ENCODE data around the gene AKR7A2. TPM values are rescaled to one million over a fixed set of nuclear protein-coding genes. Genes with fewer than 3 reads are reported as not detected.
"Not testable (repeated sequence)": the region's sequence is repeated elsewhere in the genome, so short reads cannot be mapped to it uniquely, and the experiment has no call there.

AKR7A2 gene
- total RNA-seq, 1 donor from 2014 or later = 30.3 TPM

GRCh38 chr1:19289244-19289643, 22.7 kb downstream of the AKR7A2 start:
- peak overlapping the region; percentile 95 for H3K4me2 ChIP-seq (ENCODE audit: low read length)
- H2AFZ ChIP-seq (ENCODE audit: low read depth, low read length) = peak overlapping the region; percentile 84
- H3K4me1 ChIP-seq (ENCODE audit: insufficient read depth, low read length) = no peaks in the 10 kb centered on the region
- DNase-seq (ENCODE audit: low read depth) (no peak), FAIRE-seq (no peak)
- Mint-ChIP-seq H3K4me1 (ENCODE audit: low read depth, unreplicated experiment) (no peaks in the 10 kb centered on the region), H3K27ac (ENCODE audit: unreplicated experiment) (no peak overlapping the region), H3K27me3 (ENCODE audit: low read depth, unreplicated experiment) (peaks cover 19% of the 10 kb centered on the region), H3K9me3 (ENCODE audit: unreplicated experiment) (peaks cover 3% of the 10 kb centered on the region), H3K36me3 (ENCODE audit: low read depth, unreplicated experiment) (peaks cover 11% of the 10 kb centered on the region), H3K4me3 (ENCODE audit: unreplicated experiment) (no peak overlapping the region)
- no peak overlapping the region for H3K9ac ChIP-seq (ENCODE audit: low read length)
- H3K36me3 ChIP-seq (ENCODE audit: insufficient read depth, low read length) = no peaks in the 10 kb centered on the region
- no peaks in the 10 kb centered on the region for H3K79me2 ChIP-seq (ENCODE audit: insufficient read depth, low read length)
- H3K27me3 ChIP-seq (ENCODE audit: insufficient read depth, low read length) = no peaks in the 10 kb centered on the region
- H4K20me1 ChIP-seq (ENCODE audit: insufficient read depth, low read length) = peaks cover 6% of the 10 kb centered on the region
- TF ChIP-seq EZH2 (IDR thresholded peaks at IDR 0.05; ENCODE audit: insufficient read depth, low read length) (no peak), CTCF (IDR thresholded peaks at IDR 0.05; ENCODE audit: insufficient read depth, low read depth, low read length) (no peak)
- H3K9me3 ChIP-seq (ENCODE audit: insufficient read depth, low read depth, low read length) = peaks cover under 1% of the 10 kb centered on the region
- peak overlapping the region; percentile 57 for H3K4me3 ChIP-seq (ENCODE audit: insufficient read depth, low read depth, low read length)
- no peak overlapping the region for H3K27ac ChIP-seq (ENCODE audit: low read depth, low read length)

- H3K36me3 Mint-ChIP-seq (ENCODE audit: low read depth, unreplicated experiment); H3K27ac ChIP-seq (ENCODE audit: low read depth, low read length); FAIRE-seq; H3K9me3 ChIP-seq (ENCODE audit: insufficient read depth, low read depth, low read length); H4K20me1 ChIP-seq (ENCODE audit: insufficient read depth, low read length); H3K36me3 ChIP-seq (ENCODE audit: insufficient read depth, low read length); H3K4me1 ChIP-seq (ENCODE audit: insufficient read depth, low read length); H3K9ac ChIP-seq (ENCODE audit: low read length); H3K27ac Mint-ChIP-seq (ENCODE audit: unreplicated experiment); H3K4me3 Mint-ChIP-seq (ENCODE audit: unreplicated experiment); H3K9me3 Mint-ChIP-seq (ENCODE audit: unreplicated experiment); H3K4me1 Mint-ChIP-seq (ENCODE audit: low read depth, unreplicated experiment); H3K27me3 ChIP-seq (ENCODE audit: insufficient read depth, low read length); H3K79me2 ChIP-seq (ENCODE audit: insufficient read depth, low read length): not testable (repeated sequence)
- DNase-seq (ENCODE audit: low read depth) = peak; percentile 4
- H2AFZ ChIP-seq (ENCODE audit: low read depth, low read length) = peak within 1 kb of the TSS; percentile 84
- H3K4me3 ChIP-seq (ENCODE audit: insufficient read depth, low read depth, low read length) = peak within 1 kb of the TSS; percentile 57
- H3K27me3 Mint-ChIP-seq (ENCODE audit: low read depth, unreplicated experiment) = peaks cover 19% of the 10 kb centered on the region
- H3K4me2 ChIP-seq (ENCODE audit: low read length) = peak within 1 kb of the TSS; percentile 95
Observed at GRCh38 chr1:19288324-19289241, 23.4 kb downstream of the AKR7A2 start, which contains the start of gene AKR7A3. TSS of gene AKR7A3 (minus strand) at chr1:19288770. CDS start at chr1:19288709, 61 bp downstream.

- Histone ChIP-seq H3K27ac (ENCODE audit: low read depth, low read length) (no peak overlapping the region), H3K4me1 (ENCODE audit: insufficient read depth, low read length) (no peaks in the 10 kb centered on the region), H4K20me1 (ENCODE audit: insufficient read depth, low read length) (peaks cover 6% of the 10 kb centered on the region), H3K4me2 (ENCODE audit: low read length) (no peak overlapping the region), H3K36me3 (ENCODE audit: insufficient read depth, low read length) (no peaks in the 10 kb centered on the region), H3K27me3 (ENCODE audit: insufficient read depth, low read length) (no peaks in the 10 kb centered on the region), H3K79me2 (ENCODE audit: insufficient read depth, low read length) (no peaks in the 10 kb centered on the region), H3K9ac (ENCODE audit: low read length) (no peak overlapping the region), H3K4me3 (ENCODE audit: insufficient read depth, low read depth, low read length) (no peak overlapping the region), H3K9me3 (ENCODE audit: insufficient read depth, low read depth, low read length) (no peaks in the 10 kb centered on the region), H2AFZ (ENCODE audit: low read depth, low read length) (no peak overlapping the region)
- no peaks in the 10 kb centered on the region for H3K4me1 Mint-ChIP-seq (ENCODE audit: low read depth, unreplicated experiment)
- peaks cover 5% of the 10 kb centered on the region for H3K36me3 Mint-ChIP-seq (ENCODE audit: low read depth, unreplicated experiment)
- FAIRE-seq = no peak
- no peak overlapping the region for H3K27ac Mint-ChIP-seq (ENCODE audit: unreplicated experiment)
- no peak overlapping the region for H3K4me3 Mint-ChIP-seq (ENCODE audit: unreplicated experiment)
- no peak for DNase-seq (ENCODE audit: low read depth)
- TF ChIP-seq EZH2 (IDR thresholded peaks at IDR 0.05; ENCODE audit: insufficient read depth, low read length) (no peak), CTCF (IDR thresholded peaks at IDR 0.05; ENCODE audit: insufficient read depth, low read depth, low read length) (no peak)
- peaks cover 19% of the 10 kb centered on the region for H3K27me3 Mint-ChIP-seq (ENCODE audit: low read depth, unreplicated experiment)
- no peaks in the 10 kb centered on the region for H3K9me3 Mint-ChIP-seq (ENCODE audit: unreplicated experiment)
Observed at GRCh38 chr1:19287436-19288185, 24.3 kb downstream of the AKR7A2 start.

- peaks cover 19% of the 10 kb centered on the region for H3K27me3 Mint-ChIP-seq (ENCODE audit: low read depth, unreplicated experiment)
- DNase-seq (ENCODE audit: low read depth); H3K4me2 ChIP-seq (ENCODE audit: low read length); H3K9me3 ChIP-seq (ENCODE audit: insufficient read depth, low read depth, low read length); H3K9me3 Mint-ChIP-seq (ENCODE audit: unreplicated experiment); H4K20me1 ChIP-seq (ENCODE audit: insufficient read depth, low read length); H3K79me2 ChIP-seq (ENCODE audit: insufficient read depth, low read length); H3K27ac Mint-ChIP-seq (ENCODE audit: unreplicated experiment); H3K4me3 Mint-ChIP-seq (ENCODE audit: unreplicated experiment); H3K27me3 ChIP-seq (ENCODE audit: insufficient read depth, low read length); H3K36me3 ChIP-seq (ENCODE audit: insufficient read depth, low read length); H3K4me1 Mint-ChIP-seq (ENCODE audit: low read depth, unreplicated experiment); H3K9ac ChIP-seq (ENCODE audit: low read length); H3K4me3 ChIP-seq (ENCODE audit: insufficient read depth, low read depth, low read length); H3K4me1 ChIP-seq (ENCODE audit: insufficient read depth, low read length); H3K27ac ChIP-seq (ENCODE audit: low read depth, low read length); FAIRE-seq; H2AFZ ChIP-seq (ENCODE audit: low read depth, low read length): not testable (repeated sequence)
- peaks cover 13% of the 10 kb centered on the region for H3K36me3 Mint-ChIP-seq (ENCODE audit: low read depth, unreplicated experiment)
Observed at GRCh38 chr1:19285807-19286206, 26.1 kb downstream of the AKR7A2 start.
